Limb (tissue), 2 donors: Measurements from ENCODE around the gene TMIE.
A peak's percentile ranks its signal among the peaks of the same experiment; 100 is the strongest.
"Not testable (repeated sequence)": the region's sequence is repeated elsewhere in the genome, so short reads cannot be mapped to it uniquely, and the experiment has no call there.

Experiments
- DNase-seq, 2 donors: peaks; one replicate each; pipeline ENCODE4 v3.0.0-alpha.2; 2016; ENCODE audit errors: extremely low spot score in 2 of 2

TMIE gene

GRCh38 chr3:46722443-46722842 is 21.3 kb downstream of the TMIE start:
- no peak for DNase-seq

- DNase-seq: no peak
Measured at GRCh38 chr3:46724424-46724823, 23.2 kb downstream of the TMIE start.

GRCh38 chr3:46725621-46726314 is 24.6 kb downstream of the TMIE start:
- DNase-seq: peak in 1 of 2 donors; percentile 3

- no peak for DNase-seq
Measured at GRCh38 chr3:46729038-46729437, 27.8 kb downstream of the TMIE start.

- no peak for DNase-seq
Measured at GRCh38 chr3:46730819-46731218, 29.6 kb downstream of the TMIE start.

- DNase-seq: no peak
Measured at GRCh38 chr3:46731795-46732194, 30.6 kb downstream of the TMIE start.

- DNase-seq: no peak
Measured at GRCh38 chr3:46733026-46733800, 32.0 kb downstream of the TMIE start.

GRCh38 chr3:46734773-46735172 is 33.6 kb downstream of the TMIE start:
- no peak for DNase-seq

- DNase-seq: no peak
Measured at GRCh38 chr3:46736006-46736872, 35.0 kb downstream of the TMIE start.

- DNase-seq: no peak
Measured at GRCh38 chr3:46737329-46737731, 36.1 kb downstream of the TMIE start.

GRCh38 chr3:46739565-46739964 is 38.4 kb downstream of the TMIE start:
- DNase-seq: not testable (repeated sequence)

- DNase-seq: peak in 1 of 2 donors; percentile 8
Measured at GRCh38 chr3:46742992-46743585, 41.9 kb downstream of the TMIE start.

- DNase-seq: no peak
Measured at GRCh38 chr3:46746711-46747110, 45.5 kb downstream of the TMIE start.

GRCh38 chr3:46748170-46748569 is 47.0 kb downstream of the TMIE start:
- no peak for DNase-seq

GRCh38 chr3:46749129-46749528 is 47.9 kb downstream of the TMIE start:
- no peak for DNase-seq

GRCh38 chr3:46750555-46751038 is 49.4 kb downstream of the TMIE start:
- DNase-seq: no peak

- not testable (repeated sequence) for DNase-seq
Measured at GRCh38 chr3:46753127-46753526, 51.9 kb downstream of the TMIE start.

GRCh38 chr3:46755646-46756045 is 54.5 kb downstream of the TMIE start:
- DNase-seq: no peak

GRCh38 chr3:46756642-46757041 is 55.5 kb downstream of the TMIE start:
- no peak for DNase-seq

- no peak for DNase-seq
Measured at GRCh38 chr3:46759239-46760167, 58.3 kb downstream of the TMIE start.
